Panc1 (cell line): ENCODE data around the gene NUP210L.

Experiments used
- TF ChIP-seq, protein P1 (sequence below): fragments of 450-650 bp; IDR thresholded peaks from 2 replicates; pipeline ENCODE4 v1.5.1; 2017; ENCODE audit warnings: mild to moderate bottlenecking
- TF ChIP-seq, protein P2 (sequence below), 2 experiments: IDR thresholded peaks; 2 replicates each; pipeline ENCODE4 v1.6.1; 2011 to 2012; ENCODE audit warnings: low read depth in 2 of 2, control low read depth in 1 of 2, low read length in 1 of 2, mild to moderate bottlenecking in 1 of 2, moderate library complexity in 1 of 2; ENCODE audit not compliant: insufficient read depth in 1 of 2

DNA sequence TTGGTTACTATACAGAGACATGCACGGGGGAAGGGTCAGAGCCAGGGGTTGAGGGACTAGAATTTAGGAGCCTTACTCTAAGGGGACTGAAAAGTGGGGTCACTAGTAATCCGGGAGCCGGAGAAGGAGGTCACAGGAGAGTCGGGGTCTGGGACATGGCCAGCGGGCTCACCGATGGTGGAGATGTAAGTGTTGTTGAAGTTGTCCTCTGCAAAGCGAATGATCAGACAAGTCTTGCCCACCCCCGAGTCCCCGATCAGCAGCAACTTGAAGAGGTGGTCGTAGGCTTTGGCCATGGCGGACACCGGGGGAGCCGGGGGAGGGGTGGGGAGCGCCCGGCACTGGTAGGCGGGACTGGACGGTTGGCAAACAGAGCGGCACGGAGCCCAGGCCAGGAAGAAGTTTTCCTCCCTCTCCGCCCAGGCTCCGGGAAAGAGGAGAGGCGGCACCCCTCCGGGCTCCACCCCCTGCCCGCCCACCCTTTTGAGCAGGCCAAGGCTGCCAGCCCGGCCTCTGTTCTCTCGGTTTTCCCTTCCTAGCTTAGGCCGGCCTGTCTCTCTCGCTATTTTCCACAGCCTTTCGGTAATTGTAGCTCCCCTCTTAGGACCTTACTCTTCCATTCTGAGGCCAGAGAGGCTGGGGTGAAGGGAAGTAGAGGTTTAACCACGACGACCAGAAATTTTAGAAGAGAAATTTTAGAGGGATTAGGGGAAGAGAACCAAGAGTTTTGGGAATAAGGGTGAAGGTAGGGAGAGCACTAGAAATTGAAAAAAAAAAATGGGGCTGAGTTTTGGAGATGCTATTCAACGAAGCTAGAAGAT is 168.7 kb downstream of the NUP210L start, which contains the start of gene RAB13:
- TF ChIP-seq, protein P1, sequence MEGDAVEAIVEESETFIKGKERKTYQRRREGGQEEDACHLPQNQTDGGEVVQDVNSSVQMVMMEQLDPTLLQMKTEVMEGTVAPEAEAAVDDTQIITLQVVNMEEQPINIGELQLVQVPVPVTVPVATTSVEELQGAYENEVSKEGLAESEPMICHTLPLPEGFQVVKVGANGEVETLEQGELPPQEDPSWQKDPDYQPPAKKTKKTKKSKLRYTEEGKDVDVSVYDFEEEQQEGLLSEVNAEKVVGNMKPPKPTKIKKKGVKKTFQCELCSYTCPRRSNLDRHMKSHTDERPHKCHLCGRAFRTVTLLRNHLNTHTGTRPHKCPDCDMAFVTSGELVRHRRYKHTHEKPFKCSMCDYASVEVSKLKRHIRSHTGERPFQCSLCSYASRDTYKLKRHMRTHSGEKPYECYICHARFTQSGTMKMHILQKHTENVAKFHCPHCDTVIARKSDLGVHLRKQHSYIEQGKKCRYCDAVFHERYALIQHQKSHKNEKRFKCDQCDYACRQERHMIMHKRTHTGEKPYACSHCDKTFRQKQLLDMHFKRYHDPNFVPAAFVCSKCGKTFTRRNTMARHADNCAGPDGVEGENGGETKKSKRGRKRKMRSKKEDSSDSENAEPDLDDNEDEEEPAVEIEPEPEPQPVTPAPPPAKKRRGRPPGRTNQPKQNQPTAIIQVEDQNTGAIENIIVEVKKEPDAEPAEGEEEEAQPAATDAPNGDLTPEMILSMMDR = no peak
- TF ChIP-seq, protein P2, sequence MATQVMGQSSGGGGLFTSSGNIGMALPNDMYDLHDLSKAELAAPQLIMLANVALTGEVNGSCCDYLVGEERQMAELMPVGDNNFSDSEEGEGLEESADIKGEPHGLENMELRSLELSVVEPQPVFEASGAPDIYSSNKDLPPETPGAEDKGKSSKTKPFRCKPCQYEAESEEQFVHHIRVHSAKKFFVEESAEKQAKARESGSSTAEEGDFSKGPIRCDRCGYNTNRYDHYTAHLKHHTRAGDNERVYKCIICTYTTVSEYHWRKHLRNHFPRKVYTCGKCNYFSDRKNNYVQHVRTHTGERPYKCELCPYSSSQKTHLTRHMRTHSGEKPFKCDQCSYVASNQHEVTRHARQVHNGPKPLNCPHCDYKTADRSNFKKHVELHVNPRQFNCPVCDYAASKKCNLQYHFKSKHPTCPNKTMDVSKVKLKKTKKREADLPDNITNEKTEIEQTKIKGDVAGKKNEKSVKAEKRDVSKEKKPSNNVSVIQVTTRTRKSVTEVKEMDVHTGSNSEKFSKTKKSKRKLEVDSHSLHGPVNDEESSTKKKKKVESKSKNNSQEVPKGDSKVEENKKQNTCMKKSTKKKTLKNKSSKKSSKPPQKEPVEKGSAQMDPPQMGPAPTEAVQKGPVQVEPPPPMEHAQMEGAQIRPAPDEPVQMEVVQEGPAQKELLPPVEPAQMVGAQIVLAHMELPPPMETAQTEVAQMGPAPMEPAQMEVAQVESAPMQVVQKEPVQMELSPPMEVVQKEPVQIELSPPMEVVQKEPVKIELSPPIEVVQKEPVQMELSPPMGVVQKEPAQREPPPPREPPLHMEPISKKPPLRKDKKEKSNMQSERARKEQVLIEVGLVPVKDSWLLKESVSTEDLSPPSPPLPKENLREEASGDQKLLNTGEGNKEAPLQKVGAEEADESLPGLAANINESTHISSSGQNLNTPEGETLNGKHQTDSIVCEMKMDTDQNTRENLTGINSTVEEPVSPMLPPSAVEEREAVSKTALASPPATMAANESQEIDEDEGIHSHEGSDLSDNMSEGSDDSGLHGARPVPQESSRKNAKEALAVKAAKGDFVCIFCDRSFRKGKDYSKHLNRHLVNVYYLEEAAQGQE (IDR thresholded peaks at IDR 0.05; ENCODE audit: insufficient read depth in 1 of 2, low read depth in 2 of 2, low read length in 1 of 2) = no peak
